ENCODE measurements around the gene DMBX1. TPM values are rescaled to one million over a fixed set of nuclear protein-coding genes. Genes with fewer than 3 reads are reported as not detected.

The DMBX1 gene
- total RNA-seq, 1 experiment from 2014 or later = 2.3 TPM

DNA sequence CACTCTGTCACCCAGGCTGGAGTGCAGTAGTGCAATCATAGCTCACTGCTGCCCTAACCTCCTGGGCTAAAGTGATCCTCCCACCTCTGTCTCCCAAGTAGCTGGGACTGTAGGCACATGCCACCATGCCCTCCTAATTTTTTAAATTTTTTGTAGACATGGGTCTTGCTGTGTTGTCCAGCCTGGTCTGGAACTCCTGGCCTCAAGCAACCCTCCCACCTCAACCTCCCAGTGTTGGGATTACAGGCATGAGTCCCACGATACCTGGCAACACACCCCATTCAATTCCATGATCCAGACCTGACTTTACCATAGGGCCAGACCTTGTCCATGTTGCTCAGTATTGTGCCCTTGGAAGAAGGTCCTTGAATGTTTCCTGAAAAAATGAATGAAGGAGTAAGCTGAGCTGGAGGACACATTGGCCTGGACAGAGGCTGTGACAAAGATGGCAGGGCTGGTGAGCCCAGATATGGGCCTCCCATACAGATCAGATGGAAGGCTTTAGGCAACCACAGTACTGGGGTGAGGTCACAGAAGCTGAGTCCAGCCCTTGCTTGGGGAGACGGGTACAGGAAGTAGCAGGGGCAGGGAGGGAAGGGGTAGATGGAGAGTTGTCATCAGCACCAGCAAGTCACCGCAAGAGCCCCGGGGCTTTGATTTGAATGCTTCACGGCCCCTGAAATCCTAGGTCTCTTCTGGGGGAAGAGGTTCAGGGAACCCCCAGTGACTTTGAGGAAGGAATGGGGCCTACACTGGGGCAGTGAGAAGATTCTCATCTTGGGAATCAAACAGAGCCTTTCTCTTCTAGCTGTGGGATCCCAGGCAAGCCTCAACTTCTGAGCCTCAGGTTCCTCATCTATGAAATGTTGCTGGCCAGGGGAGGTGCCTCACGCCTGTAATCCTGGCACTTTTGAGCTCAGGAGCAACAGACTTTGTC lies 40.1 kb upstream of the DMBX1 start:
- Histone ChIP-seq H3K27ac (ENCODE audit: insufficient read length, low read depth, low read length) (no peak overlapping the region), H3K4ac (ENCODE audit: low read depth, low read length) (no peak overlapping the region), H3K4me1 (ENCODE audit: insufficient read depth, low read length) (peaks cover 16% of the 10 kb centered on the region; the same call in 1 of the 2 replicates), H4K20me1 (ENCODE audit: control insufficient read depth, insufficient read depth, insufficient read length) (no peaks in the 10 kb centered on the region), H3K23me2 (ENCODE audit: insufficient read length, low read depth, low read length, poor library complexity, severe bottlenecking) (peaks cover 12% of the 10 kb centered on the region), H3K4me2 (ENCODE audit: insufficient read depth, insufficient read length, low read length) (peak overlapping the region; percentile 94), H3K18ac (ENCODE audit: insufficient read length, low read depth, low read length) (no peak overlapping the region), H4K91ac (ENCODE audit: insufficient read length, low read depth, low read length) (no peak overlapping the region), H2BK15ac (ENCODE audit: low read depth, low read length) (no peak overlapping the region), H2AK5ac (ENCODE audit: insufficient read length, low read length) (no peak overlapping the region), H3K79me2 (ENCODE audit: insufficient read depth, low read length) (no peaks in the 10 kb centered on the region), H2BK12ac (ENCODE audit: insufficient read length, low read depth, low read length) (no peak overlapping the region), H3K9me3 (ENCODE audit: control insufficient read depth, low read depth, low read length) (no peaks in the 10 kb centered on the region), H2AFZ (ENCODE audit: low read length) (no peak overlapping the region), H4K5ac (ENCODE audit: insufficient read length, low read depth, low read length) (no peak overlapping the region), H3K79me1 (ENCODE audit: insufficient read depth, low read depth, low read length, poor library complexity, severe bottlenecking) (no peaks in the 10 kb centered on the region), H3K56ac (ENCODE audit: insufficient read length, low read depth, low read length) (no peak overlapping the region), H3T11ph (ENCODE audit: low read length) (no peak overlapping the region), H4K8ac (replicated peaks; ENCODE audit: insufficient read length, low read depth, low read length) (no peak overlapping the region), H2BK20ac (ENCODE audit: low read depth, low read length, poor library complexity, severe bottlenecking) (no peak overlapping the region), H3K14ac (ENCODE audit: insufficient read depth, low read length) (no peak overlapping the region), H2BK120ac (ENCODE audit: low read depth, low read length, poor library complexity, severe bottlenecking) (no peak overlapping the region), H3K9ac (ENCODE audit: extremely low read depth, insufficient read length, low read length) (no peak overlapping the region), H3K23ac (ENCODE audit: insufficient read length, low read depth, low read length) (no peak overlapping the region), H3K27me3 (ENCODE audit: insufficient read depth, low read length) (peaks cover 48% of the 10 kb centered on the region), H2BK5ac (ENCODE audit: insufficient read length, low read length) (no peak overlapping the region)
- no CpG with 5 or more reads among the region's 6 CpGs for WGBS (ENCODE audit: extremely low coverage, insufficient read length, low lambda C conversion rate)
- TF ChIP-seq, protein P1, sequence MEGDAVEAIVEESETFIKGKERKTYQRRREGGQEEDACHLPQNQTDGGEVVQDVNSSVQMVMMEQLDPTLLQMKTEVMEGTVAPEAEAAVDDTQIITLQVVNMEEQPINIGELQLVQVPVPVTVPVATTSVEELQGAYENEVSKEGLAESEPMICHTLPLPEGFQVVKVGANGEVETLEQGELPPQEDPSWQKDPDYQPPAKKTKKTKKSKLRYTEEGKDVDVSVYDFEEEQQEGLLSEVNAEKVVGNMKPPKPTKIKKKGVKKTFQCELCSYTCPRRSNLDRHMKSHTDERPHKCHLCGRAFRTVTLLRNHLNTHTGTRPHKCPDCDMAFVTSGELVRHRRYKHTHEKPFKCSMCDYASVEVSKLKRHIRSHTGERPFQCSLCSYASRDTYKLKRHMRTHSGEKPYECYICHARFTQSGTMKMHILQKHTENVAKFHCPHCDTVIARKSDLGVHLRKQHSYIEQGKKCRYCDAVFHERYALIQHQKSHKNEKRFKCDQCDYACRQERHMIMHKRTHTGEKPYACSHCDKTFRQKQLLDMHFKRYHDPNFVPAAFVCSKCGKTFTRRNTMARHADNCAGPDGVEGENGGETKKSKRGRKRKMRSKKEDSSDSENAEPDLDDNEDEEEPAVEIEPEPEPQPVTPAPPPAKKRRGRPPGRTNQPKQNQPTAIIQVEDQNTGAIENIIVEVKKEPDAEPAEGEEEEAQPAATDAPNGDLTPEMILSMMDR (conservative IDR thresholded peaks at IDR 0.05) = no peak
- H3K9me3 Mint-ChIP-seq = no peaks in the 10 kb centered on the region; a peak in 2 of 5 replicates
- peaks cover 49 to 68% of the 10 kb centered on the region in 2 experiments for H3K4me1 Mint-ChIP-seq
- DNase-seq = no peak
- H3K27me3 Mint-ChIP-seq (ENCODE audit: low read depth) = peaks cover 98% of the 10 kb centered on the region
- H3K27ac Mint-ChIP-seq = no peak overlapping the region
- H3K4me3 Mint-ChIP-seq = peak overlapping the region; percentile 67 to 84; a peak in 3 of 5 replicates
- no peaks in the 10 kb centered on the region; a peak in 1 of 7 replicates for H3K36me3 Mint-ChIP-seq (ENCODE audit: insufficient read depth in 1 of 3, low read depth in 3 of 3)
